Heart left ventricle (tissue), 16 donors: ENCODE results near the gene BRICD5. TPM values are rescaled to one million over a fixed set of nuclear protein-coding genes. Genes with fewer than 3 reads are reported as not detected.

Experiments used
- ATAC-seq, 4 donors: fragments of 200-7000 bp; cut with Tn5 transposase; one replicate each; pipeline ENCODE4 v1.9.1; 2020 to 2022; ENCODE audit warnings: moderate library complexity in 4 of 4, mild to moderate bottlenecking in 3 of 4, moderate number of reproducible peaks in 1 of 4
- DNase-seq, 5 donors: peaks; one replicate each; pipeline ENCODE4 v3.0.0-alpha.2; 2020
- H3K27ac ChIP-seq, 12 donors: fragments of 200-600 bp; sonication (generic) in 4 of 12; one replicate each; pipeline versions ENCODE4 v1.5.0 to v1.8.0; 2016 to 2022; ENCODE audit warnings: mild to moderate bottlenecking in 2 of 12
- H3K27me3 ChIP-seq, 9 donors: fragments of 200-600 bp; sonication (generic) in 2 of 9; one replicate each; pipeline versions ENCODE4 v1.5.1 to v1.8.0; 2016 to 2022; ENCODE audit warnings: mild to moderate bottlenecking in 3 of 9
- H3K36me3 ChIP-seq, 9 donors: fragments of 200-600 bp; sonication (generic) in 2 of 9; one replicate each; pipeline versions ENCODE4 v1.5.0 to v1.8.0; 2018 to 2022; ENCODE audit warnings: mild to moderate bottlenecking in 2 of 9
- H3K4me1 ChIP-seq, 12 donors: fragments of 200-600 bp; sonication (generic) in 4 of 12; one replicate each; pipeline versions ENCODE4 v1.5.0 to v1.8.0; 2016 to 2022; ENCODE audit warnings: mild to moderate bottlenecking in 3 of 12
- H3K4me3 ChIP-seq, 12 donors: fragments of 200-600 bp; sonication (generic) in 4 of 12; one replicate each; pipeline versions ENCODE4 v1.5.0 to v1.8.0; 2017 to 2022; ENCODE audit warnings: mild to moderate bottlenecking in 9 of 12, moderate library complexity in 4 of 12
- H3K9me3 ChIP-seq, 12 donors: fragments of 200-600 bp; sonication (generic) in 4 of 12; one replicate each; pipeline versions ENCODE4 v1.5.0 to v1.8.0; 2016 to 2022; ENCODE audit warnings: mild to moderate bottlenecking in 1 of 12
- CTCF ChIP-seq, 12 donors: fragments of 200-600 bp; sonication (generic) in 4 of 12; IDR thresholded peaks; one replicate each; pipeline versions ENCODE4 v1.5.0 to v1.8.0; 2018 to 2022; ENCODE audit warnings: antibody characterized with exemption in 12 of 12, mild to moderate bottlenecking in 5 of 12
- POLR2A ChIP-seq, 2 donors: fragments of 450-650 bp; IDR thresholded peaks; one replicate each; pipeline ENCODE4 v1.6.1; 2017; ENCODE audit warnings: antibody characterized with exemption in 2 of 2, mild to moderate bottlenecking in 2 of 2, moderate library complexity in 2 of 2
- WGBS, 4 donors: extraction: QIAGEN DNeasy Blood & Tissue Kit in 2 of 4; methylation state at CpG; one replicate each; pipeline versions ENCODE4 v1.1.5 to v1.1.7; 2013 to 2018; 5-methylcytosine and 5-hydroxymethylcytosine counted together
- intact Hi-C, 10 donors: fragments of 100-400 bp; cut with DNase I; formaldehyde crosslinking; loops; one replicate each; pipeline versions ENCODE4 v1.11.1 to v1.14.2; 2022
- polyA plus RNA-seq, 2 donors: library from polyadenylated mRNA; stranded (reverse); fragments of 200-250 nt; gene quantifications; one replicate each; pipeline ENCODE4 v1.2.3, GENCODE V29; 2013
- total RNA-seq, 9 donors: library from RNA; depleted of rRNA in 2 of 9; stranded (reverse); fragments of >200 nt in 2 of 9; fragmentation: NEBNext Ultra II Directional in 3 of 9; extraction: Animal tissue kit (Norgen Biotek cat#: 25700) in 3 of 9; gene quantifications; one replicate each; pipeline versions ENCODE4 v1.1.0 to v1.2.4, GENCODE V29; 2016 to 2023
- donor health status: ischemic (EF 13 %, LVEDD 7.1; RV severe dilation, severe dysfunction).
- donor health status: healthy with polysubstance abuse.
- donor health status: DM: no; HTN: yes; CAD: no.
- donor health status: DM: no; HTN: no; CAD: no.
- donor health status: ischemic (EF 25% LVEDD 6.9; RV normal size, moderate dysfunction).
- donor health status: ischemic (EF 25% LVEDD 5.7; RV mildly dilated, moderate dysfunction).
- donor health status: healthy.
- donor health status: DM: yes; HTN: yes; CAD: no.
- donor health status: ischemic (EF 35%, LVEDD 5.7; RV mildly dilated, moderate dysfunction).
- donor health status: nonischemic (EF 11% LVEDD 7.7; RV severe dilation, severe dysfunction).
- donor health status: DM: yes; HTN: yes; CAD: no.
- donor health status: PGD.
- donor health status: ischemic (EF 29% LVEDD 5.4; RV normal size, mild dysfunction).
- donor health status: nonischemic (EF 23%, LVEDD 6.1; RV moderate dilation, normal function).

The BRICD5 gene
- total and polyA plus RNA-seq, 11 donors, result 1.7 to 11.7 (median 5.5) TPM

GRCh38 chr16:2232094-2232990 lies 21.7 kb upstream of the BRICD5 start:
- H3K36me3 ChIP-seq, result peaks cover 7 to 80% (median 73%) of the 10 kb centered on the region in 9 donors
- peaks cover 0 to 17% (median 6%) of the 10 kb centered on the region in 9 donors for H3K27me3 ChIP-seq
- H3K4me1 ChIP-seq, result peaks cover 0 to 18% (median 14%) of the 10 kb centered on the region in 12 donors

GRCh38 chr16:2231016-2231931 lies 20.6 kb upstream of the BRICD5 start:
- no peak overlapping the region for H3K4me3 ChIP-seq
- DNase-seq (peak in 1 of 5 donors; percentile 24), ATAC-seq (no peak)
- peaks cover 0 to 14% (median 4%) of the 10 kb centered on the region in 12 donors for H3K4me1 ChIP-seq
- no peak overlapping the region for H3K27ac ChIP-seq
- TF ChIP-seq CTCF (IDR thresholded peaks at IDR 0.05) (no peak), POLR2A (IDR thresholded peaks at IDR 0.05) (no peak)
- WGBS, 4 donors, result 87 to 90% (median 89%) methylated on average over 26 to 29 of the region's 29 CpGs
- intact Hi-C loops, result no loop called here
- no peaks in the 10 kb centered on the region for H3K9me3 ChIP-seq
- H3K27me3 ChIP-seq, result peaks cover 0 to 6% (median 0%) of the 10 kb centered on the region in 9 donors
- peaks cover 7 to 90% (median 78%) of the 10 kb centered on the region in 9 donors for H3K36me3 ChIP-seq

More at GRCh38 chr16:2232094-2232990, 21.7 kb upstream of the BRICD5 start:
- WGBS, 4 donors, result 90 to 92% (median 91%) methylated on average over 23 to 41 of the region's 41 CpGs
- ATAC-seq (no peak), DNase-seq (peak in 1 of 5 donors; percentile 21)
- intact Hi-C loops, result no loop called here
- H3K9me3 ChIP-seq, result no peaks in the 10 kb centered on the region
- H3K4me3 ChIP-seq, result no peak overlapping the region
- no peak for TF ChIP-seq POLR2A (IDR thresholded peaks at IDR 0.05)
- TF ChIP-seq CTCF (IDR thresholded peaks at IDR 0.05), result no peak
- H3K27ac ChIP-seq, result no peak overlapping the region

- no peaks in the 10 kb centered on the region for H3K27me3 ChIP-seq
- TF ChIP-seq CTCF (IDR thresholded peaks at IDR 0.05) (no peak), POLR2A (IDR thresholded peaks at IDR 0.05) (no peak)
- peaks cover 0 to 16% (median 3%) of the 10 kb centered on the region in 12 donors for H3K4me1 ChIP-seq
- intact Hi-C loops, result no loop called here
- 86 to 93% (median 91%) methylated on average over 5 to 13 of the region's 13 CpGs for WGBS, 4 donors
- no peaks in the 10 kb centered on the region for H3K9me3 ChIP-seq
- no peak overlapping the region for H3K27ac ChIP-seq
- ATAC-seq (no peak), DNase-seq (no peak)
- H3K36me3 ChIP-seq, result peaks cover 7 to 87% (median 72%) of the 10 kb centered on the region in 9 donors
- H3K4me3 ChIP-seq, result no peak overlapping the region
Observed at GRCh38 chr16:2230376-2230775, 19.7 kb upstream of the BRICD5 start.
